ENCODE data around the gene ACOX3. TPM values are rescaled to one million over a fixed set of nuclear protein-coding genes. Genes with fewer than 3 reads are reported as not detected.

Gene ACOX3
- total RNA-seq, 1 donor: 26.9 TPM

DNA sequence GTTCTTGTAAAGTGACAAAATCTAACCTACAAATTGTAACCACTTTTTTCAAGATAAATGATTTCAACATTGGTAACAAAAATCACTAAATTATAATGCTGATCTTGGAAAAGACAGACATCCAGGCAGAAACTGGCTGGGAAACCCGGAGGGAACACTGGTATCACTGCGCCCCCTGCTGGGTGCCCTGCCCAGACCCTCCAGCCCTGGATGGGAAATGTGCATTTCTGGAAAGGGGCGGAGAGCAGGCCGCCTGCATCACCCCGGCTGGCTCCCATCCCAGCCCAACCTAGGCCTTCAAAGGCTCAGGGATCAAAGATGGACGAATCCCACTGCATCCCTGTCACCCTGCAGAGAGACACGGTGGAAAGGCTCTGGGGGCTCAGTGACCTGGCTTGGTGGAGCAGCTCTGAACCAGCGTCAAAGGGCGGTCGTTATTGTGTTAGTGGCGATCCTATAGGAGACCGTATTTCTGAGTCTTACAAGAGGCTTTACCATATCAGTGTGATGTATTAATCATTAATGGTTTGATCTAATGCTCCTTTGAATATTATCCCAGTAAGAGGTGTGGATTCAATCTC, 37.3 kb downstream of the ACOX3 start:
- no peak overlapping the region for H3K4me3 ChIP-seq (ENCODE audit: low read depth, low read length)
- DNase-seq (ENCODE audit: low read depth): peak; percentile 86
- TF ChIP-seq, protein P1, sequence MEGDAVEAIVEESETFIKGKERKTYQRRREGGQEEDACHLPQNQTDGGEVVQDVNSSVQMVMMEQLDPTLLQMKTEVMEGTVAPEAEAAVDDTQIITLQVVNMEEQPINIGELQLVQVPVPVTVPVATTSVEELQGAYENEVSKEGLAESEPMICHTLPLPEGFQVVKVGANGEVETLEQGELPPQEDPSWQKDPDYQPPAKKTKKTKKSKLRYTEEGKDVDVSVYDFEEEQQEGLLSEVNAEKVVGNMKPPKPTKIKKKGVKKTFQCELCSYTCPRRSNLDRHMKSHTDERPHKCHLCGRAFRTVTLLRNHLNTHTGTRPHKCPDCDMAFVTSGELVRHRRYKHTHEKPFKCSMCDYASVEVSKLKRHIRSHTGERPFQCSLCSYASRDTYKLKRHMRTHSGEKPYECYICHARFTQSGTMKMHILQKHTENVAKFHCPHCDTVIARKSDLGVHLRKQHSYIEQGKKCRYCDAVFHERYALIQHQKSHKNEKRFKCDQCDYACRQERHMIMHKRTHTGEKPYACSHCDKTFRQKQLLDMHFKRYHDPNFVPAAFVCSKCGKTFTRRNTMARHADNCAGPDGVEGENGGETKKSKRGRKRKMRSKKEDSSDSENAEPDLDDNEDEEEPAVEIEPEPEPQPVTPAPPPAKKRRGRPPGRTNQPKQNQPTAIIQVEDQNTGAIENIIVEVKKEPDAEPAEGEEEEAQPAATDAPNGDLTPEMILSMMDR (IDR thresholded peaks at IDR 0.05; ENCODE audit: insufficient read depth, low read length): peak; percentile 91

DNA sequence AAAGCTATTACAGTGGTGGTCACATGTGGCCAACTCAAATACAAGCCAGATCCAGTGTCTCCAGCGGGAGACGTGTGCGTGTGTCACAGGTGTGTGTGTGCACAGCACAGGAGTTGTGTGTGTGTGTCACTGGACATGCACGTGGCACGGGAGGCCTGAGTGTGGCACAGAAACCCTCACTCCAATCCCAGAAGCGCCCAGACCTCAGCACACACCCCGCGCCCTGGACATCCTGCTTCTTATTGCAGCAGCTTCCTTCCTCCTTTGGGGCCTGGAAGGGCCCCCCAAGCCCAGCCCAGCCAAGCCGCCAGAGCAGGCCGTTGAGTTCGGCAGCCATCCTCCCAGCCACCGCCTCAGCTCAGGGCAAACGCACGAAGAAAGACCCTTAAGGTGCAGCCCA, 37.9 kb downstream of the ACOX3 start:
- DNase-seq (ENCODE audit: low read depth): no peak
- H3K4me3 ChIP-seq (ENCODE audit: low read depth, low read length): no peak overlapping the region
- TF ChIP-seq, protein P1 (IDR thresholded peaks at IDR 0.05; ENCODE audit: insufficient read depth, low read length): no peak

DNA sequence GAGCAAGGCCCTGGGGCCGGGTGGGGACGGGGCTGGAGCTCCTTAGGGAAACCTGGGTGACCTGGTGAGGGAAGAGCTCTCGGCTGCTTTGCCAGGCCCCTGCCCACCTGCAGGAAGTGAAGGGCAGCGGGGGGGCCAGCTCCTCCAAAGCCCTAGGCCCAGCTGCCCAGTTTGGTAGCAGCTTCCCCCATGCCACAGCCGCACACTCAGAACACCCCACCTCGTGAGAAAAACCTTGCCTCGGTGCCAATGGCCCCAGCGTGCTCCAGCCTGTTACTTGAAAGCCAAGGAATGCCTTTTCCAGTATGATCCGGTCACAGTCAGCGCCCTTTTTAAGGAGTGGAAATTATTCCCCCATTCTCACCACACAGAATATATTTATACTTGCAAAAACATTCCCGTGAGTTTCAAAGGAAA, 38.3 kb downstream of the ACOX3 start:
- DNase-seq (ENCODE audit: low read depth): no peak
- H3K4me3 ChIP-seq (ENCODE audit: low read depth, low read length): no peak overlapping the region
- TF ChIP-seq, protein P1 (IDR thresholded peaks at IDR 0.05; ENCODE audit: insufficient read depth, low read length): no peak

DNA sequence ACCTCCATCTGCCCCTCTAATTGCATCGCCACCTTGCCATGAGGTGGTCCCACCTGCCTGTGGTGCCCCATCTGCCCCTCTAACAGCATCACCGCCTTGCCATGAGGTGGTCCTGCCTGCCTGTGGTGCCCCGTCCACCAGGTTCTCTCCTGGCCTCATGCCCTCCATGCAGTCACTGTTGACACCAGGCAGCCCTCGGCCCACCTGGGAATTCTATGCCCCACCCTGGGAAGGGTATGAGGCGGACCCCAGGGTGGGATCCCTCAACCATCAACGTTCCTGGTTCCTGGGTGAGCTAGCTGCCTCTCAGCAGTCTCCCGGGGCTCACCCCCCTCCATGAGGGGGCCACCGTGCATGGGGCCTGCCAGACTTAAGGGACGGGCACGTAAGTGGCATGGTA, 38.9 kb downstream of the ACOX3 start:
- DNase-seq (ENCODE audit: low read depth): no peak
- H3K4me3 ChIP-seq (ENCODE audit: low read depth, low read length): no peak overlapping the region
- TF ChIP-seq, protein P1 (IDR thresholded peaks at IDR 0.05; ENCODE audit: insufficient read depth, low read length): no peak

DNA sequence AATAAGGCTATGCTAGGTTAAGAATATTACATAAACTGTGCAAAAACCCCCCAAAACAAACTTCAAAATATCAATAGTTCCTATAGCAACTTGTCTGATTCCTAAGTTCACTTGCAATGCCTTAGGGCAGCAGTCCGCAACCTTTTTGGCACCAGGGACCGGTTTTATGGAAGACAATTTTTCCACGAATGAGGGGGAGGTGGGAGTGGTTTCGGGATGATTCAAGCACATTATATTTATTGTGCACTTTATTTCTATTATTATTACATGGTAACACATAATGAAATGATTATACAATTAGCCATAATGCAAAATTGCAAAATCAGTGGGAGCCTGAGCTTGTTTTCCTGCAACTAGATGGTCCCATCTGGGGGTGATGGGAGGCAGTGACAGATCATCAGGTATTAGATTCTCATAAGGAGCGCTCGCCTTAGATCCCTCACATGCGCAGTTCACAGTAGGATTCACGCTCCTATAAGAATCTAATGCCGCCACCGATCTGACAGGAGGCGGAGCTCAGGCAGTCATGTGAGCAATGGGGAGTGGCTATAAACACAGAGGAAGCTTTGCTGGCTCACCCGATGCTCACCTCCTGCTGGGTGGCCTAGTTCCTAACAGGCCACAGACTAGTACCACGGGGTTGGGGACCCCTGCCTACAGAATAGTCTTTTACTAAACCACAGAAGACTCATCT, 39.7 kb downstream of the ACOX3 start:
- no peak overlapping the region for H3K4me3 ChIP-seq (ENCODE audit: low read depth, low read length)
- DNase-seq (ENCODE audit: low read depth): no peak
- TF ChIP-seq, protein P1 (IDR thresholded peaks at IDR 0.05; ENCODE audit: insufficient read depth, low read length): no peak

DNA sequence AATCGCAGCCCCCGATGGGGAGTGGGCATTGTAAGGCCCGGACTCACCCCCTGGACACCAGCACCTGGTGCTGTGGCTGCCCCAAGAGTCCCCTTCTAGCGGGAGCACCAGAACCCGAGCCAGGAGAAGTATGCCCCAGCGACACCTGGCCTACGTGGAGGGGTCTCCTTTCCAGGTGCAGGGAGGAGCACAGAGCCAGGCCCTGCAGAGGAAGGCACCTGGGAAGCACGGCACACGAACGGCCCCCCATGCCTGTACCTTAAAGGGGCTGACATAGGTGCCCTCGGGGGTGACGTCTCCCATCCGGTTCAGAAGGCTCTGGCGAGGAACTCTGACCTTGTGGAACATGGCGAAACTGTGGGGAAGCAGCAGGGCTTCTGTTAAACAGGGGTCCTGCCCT, 41.2 kb downstream of the ACOX3 start:
- no peak overlapping the region for H3K4me3 ChIP-seq (ENCODE audit: low read depth, low read length)
- DNase-seq (ENCODE audit: low read depth): no peak
- TF ChIP-seq, protein P1 (IDR thresholded peaks at IDR 0.05; ENCODE audit: insufficient read depth, low read length): no peak
